ENCODE data around the gene PRAMEF26.
"Not testable (repeated sequence)": the region's sequence is repeated elsewhere in the genome, so short reads cannot be mapped to it uniquely, and the experiment has no call there.

The PRAMEF26 gene

DNA sequence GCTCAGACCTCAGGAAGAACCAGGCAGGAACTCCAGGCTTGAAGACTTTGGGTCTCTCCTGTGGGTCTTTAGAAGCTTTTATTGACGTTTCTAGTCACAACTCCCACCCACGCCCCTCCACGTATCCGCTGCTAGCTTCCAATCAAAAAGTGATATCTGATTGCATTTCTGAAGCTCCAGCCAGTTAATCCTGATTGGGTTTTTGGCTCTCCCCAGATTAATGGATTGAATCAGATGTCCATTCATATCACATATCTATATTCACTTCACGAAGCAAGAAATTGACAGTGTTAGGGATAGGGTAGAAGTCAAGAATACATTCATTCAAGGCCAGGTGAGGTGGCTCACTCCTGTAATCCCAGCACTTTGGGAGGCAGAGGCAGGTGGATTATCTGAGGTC lies at the start of gene PRAMEF26:
Gene PRAMEF26 (minus strand): TSS at position 101 of the 400 bp plus-strand sequence. CDS start 2,914 bp downstream, outside the sequence.
- H3K4me3 ChIP-seq (ENCODE audit: low read length); DNase-seq (ENCODE audit: low read depth): not testable (repeated sequence)

DNA sequence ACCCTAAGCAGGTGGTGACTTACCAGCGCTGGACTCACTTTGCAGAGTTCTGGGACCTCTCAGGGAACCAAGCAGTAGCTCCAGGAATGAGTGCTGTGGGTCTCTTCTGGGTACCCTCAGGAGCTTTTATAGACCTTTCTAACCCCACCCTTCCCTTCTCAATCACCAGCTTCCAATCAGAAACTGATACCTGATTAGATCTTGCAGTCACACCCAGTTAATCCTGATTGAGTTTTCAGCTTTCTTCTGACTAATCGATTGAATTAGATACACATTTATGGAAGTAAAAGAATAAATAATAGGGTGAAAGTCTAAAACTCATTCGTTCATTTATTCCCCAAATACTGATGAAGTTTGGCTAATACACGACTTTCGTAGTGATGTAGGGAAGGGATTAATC lies 45.5 kb upstream of the PRAMEF26 start, which contains the start of gene PRAMEF13:
Gene PRAMEF13 (minus strand): TSS at position 101 of the 400 bp plus-strand sequence. CDS start 1,820 bp downstream, outside the sequence.
- not testable (repeated sequence) for DNase-seq (ENCODE audit: low read depth); H3K4me3 ChIP-seq (ENCODE audit: low read length)

DNA sequence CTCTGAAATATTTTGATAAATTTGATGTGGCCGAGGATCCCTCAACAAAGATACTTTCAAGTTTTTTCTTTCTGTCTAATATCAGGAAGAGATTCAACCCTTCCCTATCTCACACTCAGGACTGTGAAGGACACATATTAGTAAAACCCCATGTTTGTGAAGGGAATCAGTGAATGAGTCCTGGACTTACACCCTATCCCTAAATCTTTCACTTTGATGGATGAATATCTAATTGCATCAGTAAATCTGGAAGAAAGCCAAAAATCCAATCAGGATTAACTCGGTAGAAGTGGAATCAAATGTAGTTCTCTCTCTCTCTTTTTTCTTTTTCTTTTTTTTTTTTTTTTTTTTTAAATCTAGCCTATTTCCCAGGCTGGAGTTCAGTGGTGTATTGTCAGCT lies 15.7 kb upstream of the PRAMEF26 start, which contains the start of gene PRAMEF9:
Gene PRAMEF9 (plus strand): TSS at position 301 of the 400 bp plus-strand sequence. CDS start 3,433 bp downstream, outside the sequence.
- not testable (repeated sequence) for H3K4me3 ChIP-seq (ENCODE audit: low read length); DNase-seq (ENCODE audit: low read depth)

DNA sequence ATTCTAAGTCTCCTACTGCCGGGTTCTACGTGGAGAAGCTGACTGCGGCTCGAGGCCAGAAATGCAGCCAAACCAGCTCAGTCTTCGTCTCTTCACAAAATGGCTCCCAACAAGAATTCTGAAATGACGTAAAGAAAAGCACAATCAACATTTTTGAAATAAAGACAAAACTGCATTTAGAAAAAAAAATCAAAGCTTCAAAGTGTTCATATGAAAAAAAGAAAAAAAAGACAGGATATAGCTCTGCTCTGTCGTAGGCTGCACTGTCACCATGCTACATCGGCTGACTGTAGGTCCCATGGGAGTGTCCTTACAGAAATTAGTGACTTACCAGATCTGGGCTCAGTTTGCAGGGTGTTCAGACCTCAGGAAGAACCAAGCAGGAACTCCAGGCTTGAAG lies 9.7 kb upstream of the PRAMEF26 start, which contains the start of gene HNRNPCL4:
Gene HNRNPCL4 (minus strand): TSS at position 101 of the 400 bp plus-strand sequence. CDS start 164 bp downstream, outside the sequence.
- not testable (repeated sequence) for H3K4me3 ChIP-seq (ENCODE audit: low read length); DNase-seq (ENCODE audit: low read depth)

DNA sequence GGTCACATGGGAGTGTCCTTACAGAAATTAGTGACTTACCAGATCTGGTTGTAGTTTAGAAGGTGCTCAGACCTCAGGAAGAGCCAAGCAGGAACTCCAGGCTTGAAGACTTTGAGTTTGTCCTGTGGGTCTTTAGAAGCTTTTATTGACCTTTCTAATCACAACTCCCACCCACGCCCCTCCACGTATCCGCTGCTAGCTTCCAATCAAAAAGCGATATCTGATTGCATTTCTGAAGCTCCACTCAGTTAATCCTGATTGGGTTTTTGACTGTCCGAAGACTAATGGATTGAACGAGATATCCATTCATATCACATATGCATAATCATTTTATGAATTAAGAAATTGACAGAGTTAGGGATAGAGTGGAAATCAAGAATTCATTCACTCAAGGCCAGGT lies 39.1 kb downstream of the PRAMEF26 start, which contains the start of gene HNRNPCL2:
Gene HNRNPCL2 (minus strand): TSS at position 101 of the 400 bp plus-strand sequence. CDS start 454 bp downstream, outside the sequence.
- DNase-seq (ENCODE audit: low read depth) = not testable (repeated sequence)

More for the DNA sequence above, 39.1 kb downstream of the PRAMEF26 start, which contains the start of gene HNRNPCL2:
- not testable (repeated sequence) for H3K4me3 ChIP-seq (ENCODE audit: low read length)
